HG03565 (cell line): ENCODE measurements around the gene LRRC8B.
"Not testable (repeated sequence)": the region's sequence is repeated elsewhere in the genome, so short reads cannot be mapped to it uniquely, and the experiment has no call there.

ENCODE experiments used
- ATAC-seq: cut with Tn5 transposase; IDR thresholded peaks from one replicate; pipeline ENCODE4 v1.9.1; 2021; ENCODE audit warnings: mild to moderate bottlenecking, moderate library complexity; ENCODE audit not compliant: unreplicated experiment

The LRRC8B gene

GRCh38 chr1:89523572-89524368 is 859 bp upstream of the LRRC8B start:
- ATAC-seq: peak; percentile 15

- ATAC-seq: no peak
These were observed 683 bp downstream of the LRRC8B start for GRCh38 chr1:89525169-89525855.

GRCh38 chr1:89527256-89527655 is 2.6 kb downstream of the LRRC8B start:
- no peak for ATAC-seq

GRCh38 chr1:89527750-89528381 is 3.2 kb downstream of the LRRC8B start:
- no peak for ATAC-seq

GRCh38 chr1:89528382-89528780 is 3.8 kb downstream of the LRRC8B start:
- no peak for ATAC-seq

GRCh38 chr1:89529196-89529595 is 4.6 kb downstream of the LRRC8B start:
- no peak for ATAC-seq

- no peak for ATAC-seq
These were observed 5.9 kb downstream of the LRRC8B start for GRCh38 chr1:89530444-89531089.

- ATAC-seq: no peak
These were observed 7.0 kb downstream of the LRRC8B start for GRCh38 chr1:89531480-89532139.

GRCh38 chr1:89532228-89532627 is 7.6 kb downstream of the LRRC8B start:
- ATAC-seq: no peak

- no peak for ATAC-seq
These were observed 8.2 kb downstream of the LRRC8B start for GRCh38 chr1:89532866-89533265.

GRCh38 chr1:89535537-89535936 is 10.9 kb downstream of the LRRC8B start:
- no peak for ATAC-seq

- ATAC-seq: no peak
These were observed 12.1 kb downstream of the LRRC8B start for GRCh38 chr1:89536555-89537341.

- ATAC-seq: no peak
These were observed 13.7 kb downstream of the LRRC8B start for GRCh38 chr1:89538361-89538760.

- no peak for ATAC-seq
These were observed 14.5 kb downstream of the LRRC8B start for GRCh38 chr1:89539128-89539527.

- no peak for ATAC-seq
These were observed 15.9 kb downstream of the LRRC8B start for GRCh38 chr1:89540406-89540970.

- ATAC-seq: no peak
These were observed 17.7 kb downstream of the LRRC8B start for GRCh38 chr1:89542345-89542744.

GRCh38 chr1:89543632-89544031 is 19.0 kb downstream of the LRRC8B start:
- ATAC-seq: not testable (repeated sequence)

GRCh38 chr1:89545264-89546038 is 20.8 kb downstream of the LRRC8B start:
- ATAC-seq: no peak
